ENCODE data around the gene RPLP2.

RPLP2 gene

GRCh38 chr11:827897-828192, 18.1 kb downstream of the RPLP2 start, which contains the start of gene CRACR2B:
TSS of gene CRACR2B (plus strand) at chr11:827919. CDS start at chr11:828608, 689 bp downstream.
- peak; percentile 47 for FAIRE-seq

DNA sequence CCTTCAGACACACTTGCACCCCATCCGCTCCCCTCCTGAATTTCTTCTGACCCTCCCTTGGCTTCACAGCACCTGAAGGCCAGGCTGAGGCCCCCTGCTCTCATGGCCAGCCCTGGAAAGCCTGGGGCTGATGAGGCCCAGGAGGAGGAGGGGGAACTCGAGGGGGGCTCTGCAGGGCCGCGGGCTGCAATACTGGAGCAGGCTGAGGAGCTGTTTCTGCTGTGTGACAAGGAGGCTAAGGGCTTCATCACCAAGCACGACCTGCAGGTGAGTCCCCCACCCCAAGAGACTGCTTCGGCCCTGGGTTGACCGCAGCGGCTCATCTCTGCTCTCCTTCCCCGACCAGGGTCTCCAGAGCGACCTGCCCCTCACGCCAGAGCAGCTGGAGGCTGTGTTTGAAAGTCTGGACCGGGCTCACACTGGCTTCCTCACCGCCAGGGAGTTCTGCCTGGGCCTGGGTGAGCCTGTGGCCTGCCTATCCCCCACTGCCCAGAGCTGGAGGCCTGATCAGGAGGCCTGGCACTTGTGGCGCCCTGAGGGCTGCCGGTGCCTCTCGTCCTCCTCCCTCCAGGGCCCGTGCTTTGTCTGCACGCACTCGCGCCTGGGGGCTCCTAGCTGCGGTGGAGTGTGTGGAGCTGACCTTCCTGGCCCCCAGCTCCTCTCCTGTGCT, 18.9 kb downstream of the RPLP2 start:
- no peak for TF ChIP-seq PAX5 (IDR thresholded peaks at IDR 0.05; ENCODE audit: insufficient read depth, low read length, severe bottlenecking)
- TF ChIP-seq POLR2AphosphoS5 (IDR thresholded peaks at IDR 0.05; ENCODE audit: low read depth, low read length): no peak
- TF ChIP-seq POLR2A (IDR thresholded peaks at IDR 0.05; ENCODE audit: low read depth, low read length): no peak
- TF ChIP-seq POU2F2 (IDR thresholded peaks at IDR 0.05; ENCODE audit: low read depth, low read length): no peak
- TF ChIP-seq SPI1 (IDR thresholded peaks at IDR 0.05; ENCODE audit: low read depth, low read length): no peak
- no peak for TF ChIP-seq TAF1 (IDR thresholded peaks at IDR 0.05; ENCODE audit: low read depth, low read length)
- FAIRE-seq: no peak
- DNase-seq (ENCODE audit: insufficient read length, low spot score): no peak

More at GRCh38 chr11:827897-828192, 18.1 kb downstream of the RPLP2 start, which contains the start of gene CRACR2B:
- TF ChIP-seq TAF1 (IDR thresholded peaks at IDR 0.05; ENCODE audit: low read depth, low read length) (no peak), POLR2AphosphoS5 (IDR thresholded peaks at IDR 0.05; ENCODE audit: low read depth, low read length) (no peak)
- DNase-seq (ENCODE audit: insufficient read length, low spot score): no peak

DNA sequence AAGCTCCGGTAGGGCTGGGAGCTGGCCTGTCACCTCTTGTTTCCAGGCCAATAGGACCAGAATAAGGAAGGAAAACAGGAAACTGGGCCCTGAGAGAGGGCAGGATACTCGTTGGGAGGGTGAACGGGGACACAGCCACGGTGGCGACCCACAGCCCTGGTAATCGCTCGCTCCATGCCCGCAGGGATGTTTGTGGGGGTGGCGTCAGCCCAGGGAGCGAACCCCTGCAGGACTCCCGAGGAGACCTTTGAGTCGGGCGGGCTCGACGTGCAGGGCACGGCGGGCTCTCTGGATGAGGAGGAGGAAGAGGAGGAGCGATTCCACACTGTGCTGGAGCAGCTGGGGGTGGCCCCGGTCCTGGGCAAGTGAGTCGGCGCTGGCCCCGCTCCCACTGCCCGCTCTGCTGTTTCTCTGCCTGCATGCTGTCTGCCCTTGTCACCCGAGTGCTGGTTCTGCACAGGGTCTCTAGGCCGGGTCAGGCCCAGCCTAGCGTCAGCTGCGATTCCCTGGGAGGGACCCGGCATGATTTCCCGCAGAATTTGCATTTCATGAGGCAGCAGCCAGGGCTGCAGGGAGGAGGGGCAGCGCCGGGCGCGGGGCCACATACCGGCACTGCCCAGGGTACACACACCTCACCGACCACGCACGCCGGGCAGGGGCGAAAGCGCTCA, 19.5 kb downstream of the RPLP2 start:
- TF ChIP-seq SPI1 (IDR thresholded peaks at IDR 0.05; ENCODE audit: low read depth, low read length) (no peak), PAX5 (IDR thresholded peaks at IDR 0.05; ENCODE audit: insufficient read depth, low read length, severe bottlenecking) (no peak), POLR2A (IDR thresholded peaks at IDR 0.05; ENCODE audit: low read depth, low read length) (no peak), POLR2AphosphoS5 (IDR thresholded peaks at IDR 0.05; ENCODE audit: low read depth, low read length) (no peak), POU2F2 (IDR thresholded peaks at IDR 0.05; ENCODE audit: low read depth, low read length) (peak; percentile 82; the same call in 1 of the 2 replicates), TAF1 (IDR thresholded peaks at IDR 0.05; ENCODE audit: low read depth, low read length) (no peak)
- DNase-seq (ENCODE audit: insufficient read length, low spot score) (no peak), FAIRE-seq (peak; percentile 90)

- FAIRE-seq: no peak
- no peak for DNase-seq (ENCODE audit: insufficient read length, low spot score)
- TF ChIP-seq TAF1 (IDR thresholded peaks at IDR 0.05; ENCODE audit: low read depth, low read length) (no peak), PAX5 (IDR thresholded peaks at IDR 0.05; ENCODE audit: insufficient read depth, low read length, severe bottlenecking) (no peak), POU2F2 (IDR thresholded peaks at IDR 0.05; ENCODE audit: low read depth, low read length) (no peak), SPI1 (IDR thresholded peaks at IDR 0.05; ENCODE audit: low read depth, low read length) (no peak), POLR2A (IDR thresholded peaks at IDR 0.05; ENCODE audit: low read depth, low read length) (no peak), POLR2AphosphoS5 (IDR thresholded peaks at IDR 0.05; ENCODE audit: low read depth, low read length) (no peak)
Observed at GRCh38 chr11:829847-830294, 20.1 kb downstream of the RPLP2 start.

DNA sequence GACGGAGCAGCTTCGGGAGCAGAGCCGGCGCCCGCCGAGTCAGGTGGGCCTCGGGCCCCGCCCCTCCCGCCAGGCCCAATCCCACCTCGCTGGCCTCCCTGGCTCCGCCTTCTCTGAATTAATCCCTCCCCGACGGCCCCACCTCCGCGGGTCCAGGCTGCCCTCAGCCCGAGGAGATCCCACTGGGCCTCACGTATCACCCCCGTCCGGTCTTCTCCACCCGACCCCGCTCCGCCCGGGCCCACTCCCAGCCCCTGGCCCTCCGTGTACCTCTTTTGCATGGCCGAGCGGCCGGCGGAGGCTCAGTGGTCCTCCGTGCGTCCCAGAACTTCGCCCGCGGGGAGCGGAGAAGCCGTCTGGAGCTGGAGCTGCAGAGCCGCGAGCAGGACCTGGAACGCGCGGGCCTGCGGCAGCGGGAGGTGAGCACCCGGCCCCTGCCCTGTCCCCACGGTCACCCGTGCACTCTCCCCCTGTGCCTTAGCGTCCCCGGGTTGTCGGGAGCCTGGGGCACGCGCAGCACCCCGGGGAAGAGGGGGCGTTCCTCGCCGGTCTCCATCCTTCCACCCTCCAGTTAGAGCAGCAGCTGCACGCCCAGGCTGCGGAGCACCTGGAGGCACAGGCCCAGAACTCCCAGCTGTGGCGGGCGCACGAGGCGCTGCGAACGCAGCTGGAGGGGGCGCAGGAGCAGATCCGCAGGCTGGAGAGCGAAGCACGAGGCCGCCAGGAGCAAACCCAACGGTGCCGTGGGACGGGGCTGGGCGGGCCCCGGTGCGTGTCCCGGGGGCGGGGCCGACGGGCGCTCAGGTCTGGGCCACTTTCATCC, 20.7 kb downstream of the RPLP2 start:
- no peak for TF ChIP-seq POLR2AphosphoS5 (IDR thresholded peaks at IDR 0.05; ENCODE audit: low read depth, low read length)
- no peak for TF ChIP-seq POLR2A (IDR thresholded peaks at IDR 0.05; ENCODE audit: low read depth, low read length)
- TF ChIP-seq TAF1 (IDR thresholded peaks at IDR 0.05; ENCODE audit: low read depth, low read length): no peak
- no peak for TF ChIP-seq SPI1 (IDR thresholded peaks at IDR 0.05; ENCODE audit: low read depth, low read length)
- no peak for TF ChIP-seq POU2F2 (IDR thresholded peaks at IDR 0.05; ENCODE audit: low read depth, low read length)
- TF ChIP-seq PAX5 (IDR thresholded peaks at IDR 0.05; ENCODE audit: insufficient read depth, low read length, severe bottlenecking): no peak
- no peak for DNase-seq (ENCODE audit: insufficient read length, low spot score)
- peak; percentile 82 for FAIRE-seq

GRCh38 chr11:831118-831864, 21.5 kb downstream of the RPLP2 start:
- DNase-seq (ENCODE audit: insufficient read length, low spot score) (no peak), FAIRE-seq (no peak)
- TF ChIP-seq POLR2A (IDR thresholded peaks at IDR 0.05; ENCODE audit: low read depth, low read length): no peak
- TF ChIP-seq POU2F2 (IDR thresholded peaks at IDR 0.05; ENCODE audit: low read depth, low read length): no peak
- no peak for TF ChIP-seq TAF1 (IDR thresholded peaks at IDR 0.05; ENCODE audit: low read depth, low read length)
- TF ChIP-seq SPI1 (IDR thresholded peaks at IDR 0.05; ENCODE audit: low read depth, low read length): no peak
- no peak for TF ChIP-seq POLR2AphosphoS5 (IDR thresholded peaks at IDR 0.05; ENCODE audit: low read depth, low read length)
- TF ChIP-seq PAX5 (IDR thresholded peaks at IDR 0.05; ENCODE audit: insufficient read depth, low read length, severe bottlenecking): no peak

- no peak for TF ChIP-seq POU2F2 (IDR thresholded peaks at IDR 0.05; ENCODE audit: low read depth, low read length)
- no peak for TF ChIP-seq POLR2AphosphoS5 (IDR thresholded peaks at IDR 0.05; ENCODE audit: low read depth, low read length)
- no peak for TF ChIP-seq PAX5 (IDR thresholded peaks at IDR 0.05; ENCODE audit: insufficient read depth, low read length, severe bottlenecking)
- TF ChIP-seq SPI1 (IDR thresholded peaks at IDR 0.05; ENCODE audit: low read depth, low read length): no peak
- no peak for TF ChIP-seq POLR2A (IDR thresholded peaks at IDR 0.05; ENCODE audit: low read depth, low read length)
- no peak for TF ChIP-seq TAF1 (IDR thresholded peaks at IDR 0.05; ENCODE audit: low read depth, low read length)
- FAIRE-seq: peak; percentile 61
- DNase-seq (ENCODE audit: insufficient read length, low spot score): no peak
Observed at GRCh38 chr11:831961-832528, 22.3 kb downstream of the RPLP2 start.

DNA sequence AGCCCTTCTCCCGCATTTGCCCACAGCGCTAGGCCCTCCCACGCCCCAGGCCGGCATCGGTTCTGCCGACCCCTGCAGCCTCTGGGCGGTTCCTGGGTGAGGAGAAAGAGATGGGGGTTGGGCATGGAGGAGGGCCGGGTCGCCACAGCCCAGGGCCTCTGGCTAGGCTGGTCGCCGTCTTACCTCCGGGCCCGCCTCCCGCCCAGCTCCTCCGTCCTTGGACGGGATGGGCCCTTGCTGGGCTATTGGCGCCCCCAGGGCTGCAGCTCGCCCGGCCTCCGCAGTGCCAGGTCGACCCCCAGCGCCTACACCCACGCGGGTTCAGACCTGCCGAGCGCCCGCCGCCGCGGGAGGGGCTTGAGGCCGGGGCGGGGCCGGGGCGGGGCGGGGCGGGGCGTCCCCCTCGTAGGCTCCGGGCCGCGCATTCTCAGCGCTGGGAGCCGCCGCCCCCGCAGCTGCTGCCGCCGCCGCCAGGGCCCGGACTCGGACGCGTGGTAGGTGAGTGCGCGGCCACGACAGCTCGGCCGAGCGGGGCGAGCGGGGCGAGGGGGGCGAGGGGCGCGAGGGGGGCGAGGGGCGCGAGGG, 22.9 kb downstream of the RPLP2 start, which contains the start of gene CD151:
Gene CD151, plus strand, starts transcription at position 424 of the 585 bp plus-strand sequence. CDS start 3,118 bp downstream, outside the sequence.
- DNase-seq (ENCODE audit: insufficient read length, low spot score) (no peak), FAIRE-seq (peak; percentile 69)
- TF ChIP-seq POU2F2 (IDR thresholded peaks at IDR 0.05; ENCODE audit: low read depth, low read length): no peak
- TF ChIP-seq POLR2AphosphoS5 (IDR thresholded peaks at IDR 0.05; ENCODE audit: low read depth, low read length): no peak
- TF ChIP-seq TAF1 (IDR thresholded peaks at IDR 0.05; ENCODE audit: low read depth, low read length): no peak
- TF ChIP-seq POLR2A (IDR thresholded peaks at IDR 0.05; ENCODE audit: low read depth, low read length): no peak
- no peak for TF ChIP-seq SPI1 (IDR thresholded peaks at IDR 0.05; ENCODE audit: low read depth, low read length)
- no peak for TF ChIP-seq PAX5 (IDR thresholded peaks at IDR 0.05; ENCODE audit: insufficient read depth, low read length, severe bottlenecking)

All from GM12891 (cell line).